HG03175 (cell line): ENCODE measurements around the gene PLPP4.

Experiments
- ATAC-seq: cut with Tn5 transposase; IDR thresholded peaks from one replicate; pipeline ENCODE4 v1.9.1; 2021; ENCODE audit warnings: mild to moderate bottlenecking, moderate library complexity; ENCODE audit not compliant: unreplicated experiment

PLPP4 gene

DNA sequence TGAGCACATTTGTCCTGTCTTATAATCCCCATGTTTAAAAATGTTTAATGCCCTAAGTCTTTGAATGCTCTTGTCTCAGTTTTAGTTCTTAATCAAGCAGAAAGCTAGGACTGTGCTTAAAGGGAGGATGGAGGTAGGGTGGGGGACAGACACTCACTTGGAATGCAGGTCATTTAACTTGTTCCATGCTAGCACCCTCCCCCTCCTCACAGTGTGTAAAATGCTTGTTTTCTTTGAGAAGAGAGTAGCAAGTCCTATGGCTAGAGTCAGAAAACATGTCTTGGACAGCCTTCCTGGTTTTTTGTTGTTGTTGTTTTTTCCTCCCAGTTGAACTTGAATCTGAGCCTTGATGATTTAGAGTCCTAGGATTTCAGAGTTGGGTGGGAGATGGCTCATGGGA, 114.2 kb downstream of the PLPP4 start:
- ATAC-seq = no peak

DNA sequence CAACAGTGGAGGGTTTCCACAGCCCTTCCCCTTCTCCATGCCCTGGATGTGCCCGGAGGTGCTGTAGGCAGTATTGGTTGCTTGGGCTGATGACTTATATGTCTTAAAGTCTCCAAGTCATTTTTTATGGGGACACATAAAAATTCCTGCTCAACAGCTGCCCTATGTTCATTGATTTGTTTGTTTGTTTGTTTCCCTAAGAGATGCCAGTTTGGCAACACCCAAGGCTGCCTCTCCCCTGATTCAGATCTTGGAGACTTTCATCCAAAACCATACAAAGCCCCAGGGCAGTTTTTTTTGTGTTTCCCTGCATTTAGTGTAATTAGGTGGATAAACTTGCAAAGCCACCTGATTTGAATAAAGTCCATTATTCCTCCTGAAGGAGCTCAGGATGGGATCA, 115.3 kb downstream of the PLPP4 start:
- no peak for ATAC-seq

DNA sequence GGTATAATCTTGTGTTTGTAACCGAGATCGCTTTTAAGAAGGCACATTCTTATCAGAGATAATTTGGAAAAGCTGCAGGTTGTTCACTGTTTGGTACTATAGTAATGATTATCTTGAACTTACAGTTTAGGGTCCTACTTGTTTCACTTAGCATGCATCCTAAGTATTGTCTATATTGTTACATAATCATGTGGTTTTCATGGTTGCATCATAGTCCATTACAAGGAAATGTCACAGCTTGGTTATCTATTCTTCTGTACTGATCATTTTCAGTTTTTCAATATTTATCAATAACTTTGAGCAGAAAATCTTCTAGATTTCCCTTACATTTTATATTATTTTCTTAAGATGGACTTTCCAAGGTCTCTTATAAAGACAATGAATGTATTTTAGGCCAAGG, 116.3 kb downstream of the PLPP4 start:
- ATAC-seq = no peak

DNA sequence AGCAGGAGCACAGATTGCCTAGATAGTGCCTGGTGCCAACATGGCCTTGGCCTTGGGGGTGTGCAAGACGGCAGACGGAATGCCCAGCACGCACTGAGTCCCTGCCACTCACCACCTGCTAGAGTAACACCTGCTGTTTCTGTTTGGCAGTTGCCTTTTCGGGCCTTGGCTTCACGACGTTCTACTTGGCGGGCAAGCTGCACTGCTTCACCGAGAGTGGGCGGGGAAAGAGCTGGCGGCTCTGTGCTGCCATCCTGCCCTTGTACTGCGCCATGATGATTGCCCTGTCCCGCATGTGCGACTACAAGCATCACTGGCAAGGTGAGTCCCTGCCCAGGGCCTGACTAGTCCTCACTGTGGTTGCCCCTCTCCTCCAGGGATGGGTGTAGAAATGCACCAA, 118.0 kb downstream of the PLPP4 start:
- ATAC-seq = no peak

DNA sequence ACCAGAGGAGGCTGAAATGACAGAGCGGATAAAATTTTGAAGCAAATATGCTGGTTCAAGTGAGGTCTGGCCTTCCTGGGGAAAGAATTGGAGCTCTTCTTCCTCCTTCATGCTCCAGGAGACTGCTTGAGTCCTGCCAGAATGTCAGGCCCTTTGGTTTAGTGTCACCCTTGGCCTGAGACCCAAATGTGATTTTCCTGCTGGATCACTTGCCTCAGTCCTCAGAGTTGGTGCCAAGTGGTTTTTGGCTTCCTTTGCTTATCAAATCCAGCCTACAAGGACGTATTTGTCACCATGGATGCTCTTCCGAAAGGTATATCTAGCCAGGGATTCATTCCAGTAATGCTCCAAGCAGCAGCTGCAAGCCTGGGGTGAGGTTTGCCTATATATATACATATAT, 118.4 kb downstream of the PLPP4 start:
- no peak for ATAC-seq

DNA sequence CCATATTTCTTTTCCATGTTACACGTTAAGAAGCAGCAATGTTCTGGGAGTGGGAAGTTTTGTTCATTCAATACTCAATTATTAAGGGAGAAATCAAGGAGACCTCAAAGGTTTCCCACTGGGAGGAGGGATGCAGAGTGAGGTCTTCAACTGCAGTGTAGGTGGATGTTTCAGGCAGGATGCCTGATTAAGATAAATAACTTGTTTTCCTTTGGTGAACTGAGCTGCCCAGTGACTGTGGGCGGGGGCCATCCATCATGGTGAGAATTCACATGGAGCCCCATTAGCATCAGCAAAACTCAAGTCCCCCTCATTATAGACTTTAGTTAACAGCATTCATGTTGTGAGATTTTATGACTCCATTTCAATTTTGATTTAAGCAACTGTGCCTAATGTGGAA, 121.1 kb downstream of the PLPP4 start:
- ATAC-seq = no peak

DNA sequence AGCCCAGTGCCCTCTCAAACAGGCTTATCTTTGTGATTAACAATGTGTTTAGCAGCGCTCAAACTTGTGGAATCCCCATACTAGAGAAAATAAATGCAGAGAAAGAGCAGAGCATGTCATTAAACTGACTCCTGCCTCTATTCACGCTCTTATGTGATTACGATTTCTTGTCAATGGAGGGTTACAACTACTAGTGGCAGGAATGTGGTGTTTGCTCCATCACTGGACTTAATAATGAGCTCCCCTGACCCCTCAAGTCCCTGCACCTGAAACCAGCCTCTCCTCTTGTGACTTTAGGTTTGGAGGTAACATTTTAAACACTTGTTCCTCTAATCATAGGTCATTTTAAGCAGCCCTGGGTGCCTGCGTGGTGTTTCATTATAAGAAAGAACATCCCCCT, 121.9 kb downstream of the PLPP4 start:
- ATAC-seq = no peak

DNA sequence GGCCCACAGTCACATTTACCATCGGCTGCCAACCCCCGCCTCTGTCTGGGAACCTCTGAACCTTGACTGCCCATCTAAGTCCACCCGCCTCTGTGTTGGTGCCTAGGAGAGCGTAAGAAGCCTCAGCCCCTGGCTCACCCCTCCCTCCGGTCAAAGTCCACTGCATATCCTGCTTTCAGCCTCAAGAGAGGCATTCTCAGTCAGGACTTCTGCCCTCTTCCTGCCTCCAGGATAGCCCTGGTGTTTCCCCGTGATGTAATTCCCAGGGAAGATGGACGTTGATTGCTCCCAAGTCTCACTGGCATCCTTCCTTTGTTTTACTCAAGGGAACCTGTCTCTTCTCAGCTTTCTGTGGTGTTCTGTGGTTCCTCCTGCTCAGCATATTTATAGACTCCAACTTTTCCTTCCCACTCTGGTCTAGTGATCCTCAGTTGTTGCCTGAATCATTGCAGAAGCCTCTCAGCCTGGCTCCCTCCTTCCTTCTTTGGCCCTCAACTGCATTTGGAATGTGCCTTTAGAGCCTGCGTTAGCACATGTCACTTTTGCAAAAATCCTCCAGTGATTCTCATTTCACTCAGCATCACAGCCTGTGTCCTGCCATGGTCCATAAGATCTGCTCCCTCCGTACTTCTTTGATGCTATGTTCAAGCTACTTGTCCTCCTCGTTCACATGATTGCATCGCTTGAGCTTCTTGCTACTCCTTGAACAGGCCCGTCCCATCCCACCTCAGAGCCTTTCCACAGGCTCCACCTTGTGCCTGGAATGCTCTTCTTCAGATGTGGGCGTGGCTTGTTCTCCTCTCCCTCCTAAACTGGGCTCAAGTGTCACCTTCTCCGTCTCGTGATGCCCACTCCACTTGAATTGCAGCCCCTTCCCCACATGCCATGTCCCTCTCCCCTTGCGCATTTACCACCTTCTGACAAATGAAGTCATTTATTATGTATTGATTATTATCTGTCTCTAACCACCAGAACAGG, 124.2 kb downstream of the PLPP4 start:
- no peak for ATAC-seq

DNA sequence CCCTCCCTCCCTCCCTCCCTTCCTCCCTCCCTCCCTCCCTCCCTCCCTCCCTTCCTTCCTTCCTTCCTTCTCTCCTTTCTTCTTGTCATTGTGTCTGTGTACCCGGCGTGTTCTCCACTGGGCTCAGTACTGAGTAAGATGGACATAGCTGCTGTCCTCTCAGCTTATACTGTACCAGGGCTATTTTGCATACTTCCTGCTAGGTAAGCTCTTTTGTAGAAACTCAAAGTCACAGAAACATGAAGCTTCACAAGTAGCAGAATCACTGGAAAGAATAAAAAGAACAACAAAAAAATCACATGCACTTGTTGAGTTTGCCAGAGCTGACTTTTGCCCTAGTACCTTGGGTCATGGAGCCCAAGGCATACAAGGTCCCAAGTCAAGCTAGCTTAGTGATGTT, 125.7 kb downstream of the PLPP4 start:
- ATAC-seq = no peak

DNA sequence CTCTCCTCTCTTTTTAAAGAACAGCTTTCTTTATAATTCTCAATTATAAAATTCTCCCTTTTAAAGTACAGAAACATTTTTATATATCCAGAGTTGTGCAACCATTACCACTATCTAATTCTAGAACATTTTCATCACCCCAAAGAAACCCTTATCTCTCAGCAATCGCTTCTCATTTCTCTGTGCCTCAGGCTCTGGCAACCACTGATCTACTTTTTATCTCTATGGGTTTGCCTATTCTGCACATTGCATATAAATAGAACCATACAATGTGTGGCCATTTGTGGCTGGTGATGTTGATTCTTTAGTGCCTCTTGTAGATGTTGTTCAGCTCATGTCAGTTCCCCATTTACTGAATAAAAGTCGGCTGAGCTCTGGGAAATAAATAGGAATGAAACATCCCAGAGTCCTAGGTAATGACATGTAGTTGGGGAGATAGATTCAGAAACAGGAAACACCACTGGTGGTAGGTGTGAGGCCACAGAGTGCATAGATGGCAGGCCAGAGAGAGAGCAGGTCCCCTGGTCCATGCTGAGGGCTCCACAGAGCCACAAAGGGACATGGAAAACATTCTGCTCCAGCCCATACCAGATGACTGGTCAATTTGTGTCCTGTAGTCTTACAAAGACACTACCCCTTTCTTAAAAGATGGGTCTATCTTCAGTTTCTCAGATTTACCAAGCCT, 126.5 kb downstream of the PLPP4 start:
- ATAC-seq = no peak

DNA sequence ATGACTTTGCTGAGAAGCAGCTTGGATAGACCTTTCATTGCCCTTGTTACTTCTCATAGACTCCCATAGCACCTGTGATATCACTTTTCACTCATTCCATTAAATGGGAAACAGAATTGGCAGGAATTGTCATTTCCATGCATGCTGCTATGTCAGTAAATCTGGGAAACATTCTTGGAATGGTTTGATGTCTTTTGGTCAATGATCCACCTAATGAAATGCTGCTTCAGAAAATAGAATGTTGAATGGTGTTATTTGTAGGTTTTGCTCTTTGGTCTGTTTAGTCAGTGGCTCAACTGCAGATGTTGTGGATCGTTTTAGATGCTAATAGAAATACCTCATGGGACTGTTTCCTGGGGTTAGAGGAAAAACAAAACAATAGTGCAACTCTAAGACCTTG, 127.8 kb downstream of the PLPP4 start:
- ATAC-seq = no peak

DNA sequence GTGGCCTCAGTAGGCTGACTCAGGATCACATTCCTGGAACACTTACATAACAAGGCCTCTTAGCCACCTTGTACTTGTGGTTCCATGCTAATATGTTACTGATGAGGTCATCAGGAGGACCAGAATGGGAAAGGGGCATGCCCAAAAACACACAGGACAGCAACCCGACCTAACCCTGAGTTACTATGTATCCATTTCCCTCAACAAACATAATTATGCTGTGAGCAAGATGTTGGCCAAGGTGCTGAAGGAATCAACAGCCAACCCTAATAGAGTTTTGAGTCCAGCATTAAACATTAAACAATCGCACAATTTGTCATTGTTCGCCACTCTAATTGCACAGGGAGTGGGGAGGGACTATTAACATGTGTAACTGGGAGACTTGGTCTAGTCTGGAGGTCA, 129.4 kb downstream of the PLPP4 start:
- no peak for ATAC-seq

DNA sequence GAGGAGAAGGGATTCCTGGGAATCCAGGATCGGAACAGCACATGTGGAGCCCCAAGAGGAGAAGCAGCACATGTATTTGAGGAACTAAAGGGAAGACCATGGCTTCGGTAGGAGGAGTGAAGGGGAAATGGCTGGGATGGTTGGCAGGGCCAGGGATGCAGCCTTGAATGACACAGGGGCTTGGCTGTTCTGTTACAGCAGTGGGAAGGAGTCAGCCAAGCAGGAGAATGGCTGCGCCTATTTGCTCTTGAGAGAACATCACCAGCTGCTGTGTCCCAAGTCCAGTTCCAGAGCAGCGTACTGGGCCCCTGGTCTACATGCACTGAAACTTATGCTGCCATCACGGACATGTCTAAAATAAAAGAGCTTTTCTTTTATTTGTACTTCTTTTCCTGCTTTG, 130.0 kb downstream of the PLPP4 start:
- no peak for ATAC-seq

DNA sequence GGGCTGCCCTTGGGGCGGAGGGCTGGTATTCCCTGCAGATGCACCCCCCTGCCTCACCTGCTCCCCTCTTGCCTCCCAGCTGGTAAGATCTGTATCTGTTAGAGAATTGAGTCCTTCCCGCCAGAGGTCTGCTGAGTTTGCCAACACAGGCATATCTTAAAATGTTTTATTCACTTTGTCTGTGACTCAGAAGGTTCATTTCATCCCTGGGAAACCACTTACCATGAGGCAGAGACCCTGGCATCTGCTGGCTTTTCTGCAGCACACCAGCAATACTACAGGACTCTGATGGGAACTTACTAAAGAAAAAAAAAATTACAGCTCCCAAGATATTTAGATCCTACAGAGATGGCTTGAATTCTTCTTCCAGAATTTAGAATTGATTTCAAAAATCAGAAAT, 131.3 kb downstream of the PLPP4 start:
- ATAC-seq = no peak

DNA sequence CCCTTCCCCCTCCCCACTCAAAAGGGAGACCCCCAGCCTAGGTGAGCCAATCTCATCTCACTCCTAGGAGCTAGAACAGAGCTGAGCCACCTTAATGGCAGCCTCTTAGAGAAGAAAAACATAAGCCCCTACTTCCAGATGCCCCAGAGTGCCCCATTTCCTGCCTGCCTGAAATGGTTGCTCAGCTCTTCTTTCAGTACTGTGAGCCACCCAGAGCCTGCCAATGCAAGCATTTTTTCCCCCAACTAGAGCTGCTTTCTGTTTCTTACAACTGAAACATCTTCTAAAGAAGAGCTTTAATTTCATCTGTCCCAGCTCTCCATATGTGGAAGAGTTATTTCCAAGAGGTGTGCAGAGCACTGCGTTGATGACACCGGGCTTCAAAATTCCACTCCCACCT, 136.7 kb downstream of the PLPP4 start:
- ATAC-seq = no peak

DNA sequence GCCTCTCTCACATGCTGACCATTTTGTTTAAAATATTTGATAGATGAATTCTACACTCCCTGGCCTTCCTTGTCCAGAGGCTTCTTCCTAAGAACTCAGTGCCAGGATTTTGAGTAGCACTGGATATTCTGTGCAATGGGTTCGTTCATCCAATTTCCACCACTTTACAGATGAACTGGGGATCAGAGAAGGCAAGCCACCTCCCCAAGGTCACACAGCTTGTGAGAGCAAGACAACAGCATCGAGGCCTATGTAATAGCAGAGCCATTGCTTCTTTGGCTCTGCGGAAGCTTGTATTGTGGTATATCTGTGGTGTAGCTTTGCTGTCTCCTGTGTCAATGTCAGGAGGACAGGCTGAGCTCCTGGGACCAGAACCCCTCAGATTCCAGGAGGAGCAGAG, 140.9 kb downstream of the PLPP4 start:
- ATAC-seq = no peak

DNA sequence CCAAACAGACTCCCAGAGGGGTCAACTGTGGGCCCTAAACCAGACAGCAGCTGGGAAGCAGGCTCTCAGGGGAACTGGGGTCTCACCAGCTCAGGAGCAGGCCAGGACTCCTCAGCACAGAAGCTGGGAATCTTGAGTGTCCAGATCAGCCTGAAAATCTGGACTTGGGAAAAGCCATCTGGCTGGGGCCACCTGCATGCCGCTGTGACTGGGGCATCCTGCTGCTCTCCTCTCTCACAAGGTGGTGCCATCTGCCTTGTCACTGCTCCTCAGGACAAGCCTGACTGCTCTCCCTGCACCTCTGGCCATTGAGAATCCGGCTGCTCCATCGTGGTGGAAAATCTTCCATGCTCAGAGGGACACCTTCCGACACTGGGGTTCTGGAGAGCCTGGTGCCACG, 141.4 kb downstream of the PLPP4 start:
- ATAC-seq = no peak

DNA sequence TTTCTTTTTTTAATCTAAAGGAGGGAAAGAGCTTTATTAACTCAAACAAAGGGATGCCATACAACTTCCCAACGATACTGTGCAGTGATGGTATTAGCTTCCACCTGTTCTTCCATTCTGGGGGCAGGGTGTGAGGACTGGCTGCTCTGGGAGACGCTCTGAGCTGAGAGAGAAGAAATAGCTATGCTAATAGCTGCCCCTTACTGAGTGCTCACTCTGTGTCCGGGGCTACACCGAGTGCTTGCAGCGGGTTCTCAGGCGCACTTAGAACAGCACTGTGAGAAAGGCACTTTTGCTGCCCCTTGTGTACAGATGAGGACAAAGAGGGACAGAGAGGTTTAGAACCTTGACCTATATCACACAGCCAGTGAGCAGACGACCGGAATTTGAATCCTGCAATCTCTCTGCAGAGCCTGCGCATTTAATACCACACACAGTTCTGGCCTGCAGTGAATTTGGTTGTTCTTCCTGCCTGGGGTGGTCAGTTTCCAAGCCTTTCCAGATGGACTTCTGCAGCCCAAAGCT, 142.2 kb downstream of the PLPP4 start:
- ATAC-seq = no peak

DNA sequence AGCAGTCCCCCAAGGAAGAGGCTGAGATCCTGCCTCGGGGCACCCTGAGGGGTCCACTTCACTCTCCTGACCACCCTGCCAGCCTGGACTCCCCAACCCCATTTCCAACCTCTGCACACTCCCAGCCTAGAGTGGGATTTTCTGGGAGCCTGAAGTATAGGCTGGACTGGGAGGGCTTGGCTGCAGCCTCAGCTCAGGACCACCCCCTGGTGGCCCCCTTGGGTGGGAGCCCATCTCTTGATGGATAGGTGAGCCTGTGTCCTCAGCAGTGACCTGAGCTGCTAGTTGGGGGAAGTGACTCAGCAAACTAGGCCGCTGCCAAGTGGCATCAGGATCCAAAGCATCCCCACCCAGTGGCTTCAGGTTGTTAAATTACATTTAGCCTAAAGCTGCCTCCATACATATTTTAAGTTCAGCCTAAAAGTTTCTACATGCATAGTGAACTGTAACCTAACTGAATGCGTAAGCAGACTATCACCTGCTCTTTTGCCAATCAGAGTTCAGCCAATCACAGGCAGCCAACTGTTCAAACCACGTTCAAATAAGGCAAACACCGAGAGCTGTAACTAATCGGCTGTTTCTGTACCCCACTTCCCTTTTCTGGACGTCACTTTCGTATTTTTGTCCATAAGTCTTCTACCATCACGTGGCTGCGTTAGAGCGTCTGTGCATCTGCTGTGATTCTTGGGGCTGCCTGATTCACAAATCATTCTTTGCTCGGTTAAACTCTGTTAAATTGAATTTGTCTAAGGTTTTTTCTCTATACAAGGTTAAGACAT, 144.0 kb downstream of the PLPP4 start:
- ATAC-seq = no peak

DNA sequence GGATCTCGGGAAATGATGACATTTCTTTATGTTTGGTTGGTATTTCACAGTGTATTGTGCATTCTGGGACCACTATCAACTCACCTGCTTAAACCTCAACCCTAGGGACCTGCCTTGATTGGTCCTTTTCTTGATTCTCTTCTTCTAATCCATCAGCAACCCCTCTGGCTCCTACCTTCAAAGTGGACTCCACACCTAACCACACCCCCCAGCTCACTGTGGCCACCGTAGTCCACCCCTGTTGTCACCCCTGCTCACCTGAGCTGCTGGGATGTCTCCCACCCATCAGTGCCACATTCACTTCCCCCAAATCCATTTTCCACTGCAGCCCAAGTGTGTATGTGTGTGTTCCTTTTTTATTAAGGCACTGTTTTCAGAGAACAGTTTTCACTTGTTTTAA, 145.0 kb downstream of the PLPP4 start:
- ATAC-seq = no peak

DNA sequence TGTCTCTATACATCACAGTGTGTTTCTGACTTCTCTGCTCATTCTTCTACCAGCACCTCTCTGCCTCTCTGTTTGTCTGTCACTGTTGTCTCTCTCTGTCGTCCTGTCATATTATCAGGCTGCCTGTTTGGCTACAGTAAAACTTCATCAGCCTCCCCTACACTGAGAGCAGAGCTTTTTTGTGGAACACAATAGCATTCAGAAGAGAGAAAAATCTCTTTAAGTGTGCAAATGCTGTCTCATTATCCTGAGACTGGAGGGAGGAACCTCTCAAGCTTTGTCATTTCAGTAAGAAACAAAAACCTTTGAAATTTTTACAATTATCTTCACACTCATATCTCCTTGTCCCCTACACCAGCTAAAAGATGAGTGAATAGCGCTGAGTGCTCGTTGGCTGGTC, 148.4 kb downstream of the PLPP4 start:
- no peak for ATAC-seq
